HG02642 (cell line): Measurements from ENCODE around the gene DCBLD1.
"Not testable (repeated sequence)": the region's sequence is repeated elsewhere in the genome, so short reads cannot be mapped to it uniquely, and the experiment has no call there.

Source experiments
- ATAC-seq: cut with Tn5 transposase; IDR thresholded peaks from one replicate; pipeline ENCODE4 v1.9.1; 2021; ENCODE audit warnings: mild to moderate bottlenecking; ENCODE audit not compliant: unreplicated experiment, poor library complexity

The DCBLD1 gene

GRCh38 chr6:117482240-117483003 is at the start of gene DCBLD1:
Gene DCBLD1 (plus strand): TSS chr6:117482674. CDS start chr6:117482782, 108 bp downstream.
- peak; percentile 83 for ATAC-seq

DNA sequence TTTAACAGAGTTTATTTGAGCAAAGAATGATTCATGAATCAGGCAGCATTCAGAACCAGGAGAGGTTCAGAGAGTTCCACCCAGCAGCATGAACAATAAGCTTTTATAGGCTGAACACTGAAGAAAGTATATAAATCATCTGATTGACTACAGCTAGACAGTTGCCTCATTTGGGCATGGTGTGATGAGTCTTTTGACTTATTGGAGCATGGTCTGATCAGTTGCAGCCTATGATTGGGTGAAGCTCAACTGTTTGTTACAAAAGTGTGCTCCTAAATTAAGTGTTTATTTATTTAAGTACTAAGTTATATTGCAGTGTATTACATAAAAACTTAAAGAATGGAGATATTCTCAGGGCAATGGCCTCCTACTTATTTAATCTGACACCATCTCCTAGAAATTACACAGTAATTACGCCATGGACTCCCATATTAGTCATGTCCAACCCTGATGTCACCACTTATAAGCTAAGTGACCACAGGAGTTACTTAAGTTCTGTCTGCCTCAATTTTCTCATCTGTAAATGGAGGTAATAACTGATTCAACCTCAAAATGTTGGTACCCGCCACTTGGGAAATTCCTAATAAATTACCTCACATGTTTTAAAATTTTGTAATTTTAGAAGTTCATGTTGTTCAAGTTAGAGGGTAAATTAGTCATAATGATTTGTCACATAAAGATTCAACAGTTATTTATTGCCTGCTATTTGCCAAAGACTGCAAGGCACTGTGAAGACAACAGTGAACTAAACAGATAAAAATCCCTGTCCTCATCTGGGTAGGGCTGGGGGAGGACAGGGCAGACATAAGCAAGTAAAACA is 41.6 kb upstream of the DCBLD1 start:
- ATAC-seq, result no peak

DNA sequence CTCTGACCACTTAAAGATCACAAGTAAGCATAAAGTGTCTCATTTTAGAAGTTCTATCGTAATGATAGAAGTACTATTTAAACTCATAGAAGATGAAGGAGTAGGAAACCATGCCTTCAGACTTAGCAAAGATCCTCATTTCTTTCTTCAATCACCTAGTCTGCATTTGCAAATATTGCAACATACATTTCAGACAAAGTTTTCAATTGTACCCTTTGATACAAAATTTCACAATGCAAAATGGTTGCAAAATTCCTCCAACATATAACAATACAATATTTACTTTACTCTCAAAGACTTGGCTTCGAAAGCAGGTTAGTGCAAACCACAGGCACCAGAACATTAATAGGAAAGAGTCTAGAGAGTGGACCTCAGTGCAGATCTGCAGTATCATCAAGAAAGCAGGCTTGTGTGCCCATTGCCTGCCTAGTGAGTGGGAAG is 40.6 kb upstream of the DCBLD1 start:
- no peak for ATAC-seq

DNA sequence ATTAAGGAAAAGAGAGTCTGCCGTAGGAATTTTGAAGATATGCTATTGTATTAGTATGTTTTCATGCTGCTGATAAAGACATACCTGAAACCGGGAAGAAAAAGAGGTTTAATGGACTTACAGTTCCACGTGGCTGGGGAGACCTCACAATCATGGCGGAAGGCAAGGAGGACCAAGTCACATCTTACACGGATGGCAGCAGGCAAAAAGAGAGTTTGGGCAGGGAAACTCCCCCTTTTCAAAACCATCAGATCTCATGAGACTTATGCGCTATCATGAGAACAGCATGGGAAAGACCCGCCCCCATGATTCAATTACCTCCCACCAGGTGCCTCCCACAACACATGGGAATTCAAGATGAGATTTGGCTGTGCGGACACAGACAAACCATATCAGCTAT is 40.2 kb upstream of the DCBLD1 start:
- not testable (repeated sequence) for ATAC-seq

GRCh38 chr6:117444600-117444999 is 37.9 kb upstream of the DCBLD1 start:
- no peak for ATAC-seq

DNA sequence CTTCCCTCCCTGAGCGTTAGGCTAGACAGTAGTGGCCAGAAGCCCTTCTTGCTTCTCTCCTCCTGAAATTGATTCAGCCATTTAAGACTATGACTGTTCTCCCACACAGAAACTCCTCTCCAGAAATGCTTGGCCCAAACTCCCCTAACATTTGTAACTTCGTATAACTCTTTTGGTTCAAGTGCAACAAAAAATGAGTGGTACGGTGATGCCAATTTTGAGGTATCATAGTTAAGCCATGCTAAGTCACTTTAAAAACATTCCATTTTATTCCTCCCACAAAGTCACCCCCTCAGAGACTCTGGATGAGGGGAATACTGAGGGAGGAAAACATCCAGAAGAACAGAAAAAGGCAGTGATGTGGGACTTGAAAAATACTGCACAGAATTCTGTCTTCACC is 35.6 kb upstream of the DCBLD1 start:
- no peak for ATAC-seq

- ATAC-seq, result no peak
These were observed 34.5 kb upstream of the DCBLD1 start for GRCh38 chr6:117448011-117448410.

DNA sequence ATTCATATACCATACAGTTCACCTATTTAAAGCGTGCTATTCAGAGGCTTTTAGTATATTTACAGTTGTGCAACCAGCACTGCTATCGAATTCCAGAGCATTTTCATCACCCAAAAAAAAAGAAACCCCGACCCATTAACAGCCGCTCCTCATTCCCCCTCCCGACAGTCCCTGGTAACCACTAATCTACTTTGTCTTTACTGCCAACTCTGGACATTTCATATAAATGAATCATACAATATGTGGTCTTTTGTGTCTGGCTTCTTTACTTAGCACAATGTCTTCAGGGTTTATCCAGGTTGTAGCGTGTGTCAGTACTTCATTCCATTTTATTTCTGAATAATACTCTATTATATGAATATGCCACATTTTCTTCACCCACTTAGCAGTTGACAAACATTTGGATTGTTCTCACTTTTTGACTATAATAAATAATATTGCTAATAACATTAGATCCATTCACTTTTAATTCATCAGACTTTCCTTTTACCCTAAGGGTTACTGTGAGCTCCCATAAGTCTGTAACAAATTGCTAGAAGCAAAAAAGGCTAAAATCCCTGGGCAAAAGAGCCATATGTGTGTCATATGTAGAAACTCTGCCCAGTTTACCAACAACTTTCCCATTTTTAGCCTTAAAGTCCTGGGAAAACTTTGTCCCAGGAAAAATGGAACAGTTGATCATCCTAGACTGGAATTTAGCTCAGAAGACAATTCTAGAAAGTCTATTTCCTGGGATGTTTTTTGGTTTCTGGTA is 33.6 kb upstream of the DCBLD1 start:
- ATAC-seq, result no peak

GRCh38 chr6:117449549-117450439 is 32.7 kb upstream of the DCBLD1 start:
- ATAC-seq, result peak; percentile 62

GRCh38 chr6:117451671-117452070 is 30.8 kb upstream of the DCBLD1 start:
- no peak for ATAC-seq

GRCh38 chr6:117456250-117456649 is 26.2 kb upstream of the DCBLD1 start:
- no peak for ATAC-seq

DNA sequence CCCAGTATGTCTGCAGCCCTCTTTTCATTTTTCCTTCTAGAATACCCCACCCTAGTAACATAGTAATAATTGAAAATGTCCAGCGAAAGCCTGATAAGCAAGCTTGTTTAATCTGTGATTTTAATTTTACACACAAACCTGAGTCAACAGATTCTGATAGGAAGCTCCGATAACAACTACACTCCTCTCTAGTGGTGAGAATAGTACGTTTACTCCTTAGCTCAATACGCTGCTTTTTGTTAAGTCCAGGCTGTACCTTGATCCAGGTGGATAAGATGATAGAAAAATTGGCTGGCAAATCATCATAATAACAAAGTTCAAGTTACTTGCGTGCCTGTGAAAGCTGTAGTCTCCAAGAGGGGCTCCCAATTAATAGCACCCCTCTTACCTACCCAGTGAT is 25.5 kb upstream of the DCBLD1 start:
- no peak for ATAC-seq

- no peak for ATAC-seq
These were observed 23.1 kb upstream of the DCBLD1 start for GRCh38 chr6:117459204-117459944.

DNA sequence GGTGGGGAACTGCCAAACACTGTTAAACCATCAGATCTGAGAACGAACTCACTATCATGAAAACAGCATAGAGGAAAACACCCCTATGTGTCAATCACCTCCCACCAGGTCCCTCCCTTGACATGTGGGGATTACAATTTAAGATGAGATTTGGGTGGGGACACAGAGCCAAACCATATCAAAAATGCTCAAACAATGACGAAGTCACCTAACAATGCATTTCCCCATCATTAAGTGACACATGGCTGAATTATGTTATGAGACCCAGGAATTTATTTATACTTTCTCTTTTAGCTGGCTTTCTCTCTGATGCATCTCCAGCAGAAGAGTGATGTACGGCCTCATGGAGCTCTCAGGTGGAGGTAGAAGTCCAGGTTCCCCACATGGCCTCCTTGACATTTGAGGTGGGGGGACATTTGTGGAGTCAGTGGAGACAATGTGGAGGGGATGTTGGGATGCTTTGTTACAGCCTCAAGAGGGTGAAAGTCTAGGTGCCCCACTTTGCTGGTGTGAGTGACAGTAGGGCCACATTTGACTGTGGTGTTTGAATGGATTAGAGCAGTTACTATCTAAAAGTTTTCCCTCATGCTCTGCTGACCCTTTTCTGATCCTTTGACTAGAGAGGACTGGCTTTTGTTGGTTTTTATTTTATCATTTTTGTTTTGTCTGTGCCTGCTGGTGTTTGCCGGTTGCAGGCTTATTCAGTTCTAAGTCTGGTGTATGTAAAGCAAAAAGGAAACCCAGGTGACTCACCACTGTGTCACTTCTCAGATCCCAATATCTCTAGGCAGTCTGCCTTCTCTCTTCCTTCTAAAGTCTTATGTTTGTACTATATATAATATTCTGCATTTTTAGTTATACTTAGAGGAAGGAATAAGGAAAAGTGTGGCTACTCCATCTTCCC is 18.5 kb upstream of the DCBLD1 start:
- ATAC-seq, result peak; percentile 64

DNA sequence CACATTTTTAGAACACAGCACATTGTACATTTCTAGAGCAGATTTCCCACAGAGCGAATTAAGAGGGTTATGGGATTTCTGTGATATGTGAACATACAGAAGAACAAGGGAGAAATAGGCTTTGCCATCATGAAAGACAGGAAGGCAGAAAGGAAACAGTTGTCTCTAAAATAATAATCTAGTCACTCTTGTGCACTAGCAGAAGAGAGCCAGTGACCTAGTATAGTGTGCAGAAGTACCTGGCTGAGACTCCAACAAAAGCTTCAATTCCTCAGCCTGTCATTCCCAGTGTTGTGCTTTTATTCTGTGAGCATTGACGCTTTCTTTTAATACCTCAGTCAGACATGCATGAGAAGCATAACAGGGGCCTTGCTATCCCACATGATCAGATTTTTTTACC is 17.8 kb upstream of the DCBLD1 start:
- ATAC-seq, result no peak

GRCh38 chr6:117465691-117466090 is 16.8 kb upstream of the DCBLD1 start:
- no peak for ATAC-seq

GRCh38 chr6:117467876-117468275 is 14.6 kb upstream of the DCBLD1 start:
- ATAC-seq, result no peak

DNA sequence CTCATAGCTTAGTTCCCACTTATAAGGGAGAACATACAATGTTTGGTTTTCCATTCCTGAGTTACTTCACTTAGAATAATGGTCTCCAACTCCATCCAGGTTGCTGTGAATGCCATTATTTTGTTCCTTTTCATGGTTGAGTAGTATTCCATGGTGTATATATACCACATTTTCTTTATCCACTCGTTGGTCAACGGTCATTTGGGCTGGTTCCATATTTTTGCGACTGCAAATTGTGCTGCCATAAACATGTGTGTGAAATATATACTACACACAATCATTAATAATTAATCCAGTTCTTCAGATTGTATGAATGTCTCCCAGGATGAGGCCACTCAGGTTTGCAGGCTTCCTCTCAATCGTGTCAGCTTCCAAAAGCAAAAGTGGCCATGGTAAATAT is 13.9 kb upstream of the DCBLD1 start:
- not testable (repeated sequence) for ATAC-seq
